Measurements from ENCODE around the gene IGF2BP2.
A peak's percentile ranks its signal among the peaks of the same experiment; 100 is the strongest.
"Not testable (repeated sequence)": the region's sequence is repeated elsewhere in the genome, so short reads cannot be mapped to it uniquely, and the experiment has no call there.

Gene IGF2BP2

GRCh38 chr3:185663929-185664328 lies 160.9 kb downstream of the IGF2BP2 start:
- no peak overlapping the region for H2AK5ac ChIP-seq (ENCODE audit: low read length)
- no peak overlapping the region for H3K23ac ChIP-seq (ENCODE audit: low read length)
- no peaks in the 10 kb centered on the region for H3K4me1 ChIP-seq (ENCODE audit: control insufficient read depth, low read depth, low read length)
- H4K5ac ChIP-seq (ENCODE audit: low read length) = no peak overlapping the region
- H3K4ac ChIP-seq (ENCODE audit: low read depth, low read length) = no peak overlapping the region
- H3K4me2 ChIP-seq (ENCODE audit: low read length) = no peak overlapping the region
- H3K36me3 ChIP-seq (ENCODE audit: control insufficient read depth, insufficient read depth, low read length) = peaks cover 4% of the 10 kb centered on the region
- H3K56ac ChIP-seq (ENCODE audit: low read length) = no peak overlapping the region
- H3K27ac ChIP-seq (ENCODE audit: low read depth, low read length) = no peak overlapping the region
- no peak for DNase-seq
- no peak overlapping the region for H4K8ac ChIP-seq (ENCODE audit: low read depth, low read length)
- no CpG with 5 or more reads among the region's 5 CpGs for WGBS (ENCODE audit: extremely low coverage, insufficient coverage, low lambda C conversion rate)
- H2BK15ac ChIP-seq (replicated peaks; ENCODE audit: low read depth) = no peak overlapping the region
- peaks cover 2% of the 10 kb centered on the region for H3K79me1 ChIP-seq (ENCODE audit: low read length)
- no peak overlapping the region for H3K9ac ChIP-seq (ENCODE audit: low read length)
- no peak overlapping the region for H2BK120ac ChIP-seq (ENCODE audit: low read depth, low read length)
- H3K18ac ChIP-seq (ENCODE audit: low read length) = no peak overlapping the region
- no peak overlapping the region for H3K4me3 ChIP-seq (ENCODE audit: low read length)
- no peaks in the 10 kb centered on the region for H3K27me3 ChIP-seq (ENCODE audit: insufficient read depth, low read length, poor library complexity)
- H2BK5ac ChIP-seq (ENCODE audit: low read length) = no peak overlapping the region
- H3K79me2 ChIP-seq (ENCODE audit: control insufficient read depth, insufficient read depth, low read length) = no peaks in the 10 kb centered on the region

GRCh38 chr3:185661772-185662171 lies 163.1 kb downstream of the IGF2BP2 start:
- WGBS (ENCODE audit: extremely low coverage, insufficient coverage, low lambda C conversion rate) = no CpG with 5 or more reads among the region's 4 CpGs
- Histone ChIP-seq H3K4ac (ENCODE audit: low read depth, low read length) (no peak overlapping the region), H3K4me1 (ENCODE audit: control insufficient read depth, low read depth, low read length) (no peaks in the 10 kb centered on the region), H2BK15ac (replicated peaks; ENCODE audit: low read depth) (no peak overlapping the region), H4K5ac (ENCODE audit: low read length) (no peak overlapping the region), H3K27ac (ENCODE audit: low read depth, low read length) (no peak overlapping the region), H2BK120ac (ENCODE audit: low read depth, low read length) (no peak overlapping the region), H3K4me3 (ENCODE audit: low read length) (no peak overlapping the region), H3K56ac (ENCODE audit: low read length) (no peak overlapping the region), H4K8ac (ENCODE audit: low read depth, low read length) (no peak overlapping the region), H3K9ac (ENCODE audit: low read length) (no peak overlapping the region), H3K79me2 (ENCODE audit: control insufficient read depth, insufficient read depth, low read length) (no peaks in the 10 kb centered on the region), H2BK5ac (ENCODE audit: low read length) (no peak overlapping the region), H3K79me1 (ENCODE audit: low read length) (peaks cover 2% of the 10 kb centered on the region), H3K4me2 (ENCODE audit: low read length) (no peak overlapping the region), H3K27me3 (ENCODE audit: insufficient read depth, low read length, poor library complexity) (no peaks in the 10 kb centered on the region), H2AK5ac (ENCODE audit: low read length) (no peak overlapping the region), H3K36me3 (ENCODE audit: control insufficient read depth, insufficient read depth, low read length) (peaks cover 10% of the 10 kb centered on the region), H3K18ac (ENCODE audit: low read length) (no peak overlapping the region), H3K23ac (ENCODE audit: low read length) (no peak overlapping the region)
- no peak for DNase-seq

- not testable (repeated sequence) for H3K4ac ChIP-seq (ENCODE audit: low read depth, low read length); H2AK5ac ChIP-seq (ENCODE audit: low read length); H3K9ac ChIP-seq (ENCODE audit: low read length); H4K8ac ChIP-seq (ENCODE audit: low read depth, low read length); H3K23ac ChIP-seq (ENCODE audit: low read length); H3K4me3 ChIP-seq (ENCODE audit: low read length); H3K27me3 ChIP-seq (ENCODE audit: insufficient read depth, low read length, poor library complexity); H3K18ac ChIP-seq (ENCODE audit: low read length); H3K79me2 ChIP-seq (ENCODE audit: control insufficient read depth, insufficient read depth, low read length); H3K27ac ChIP-seq (ENCODE audit: low read depth, low read length); H2BK120ac ChIP-seq (ENCODE audit: low read depth, low read length); H3K4me1 ChIP-seq (ENCODE audit: control insufficient read depth, low read depth, low read length); H4K5ac ChIP-seq (ENCODE audit: low read length); H2BK15ac ChIP-seq (replicated peaks; ENCODE audit: low read depth); H3K4me2 ChIP-seq (ENCODE audit: low read length); H3K79me1 ChIP-seq (ENCODE audit: low read length); DNase-seq; H3K56ac ChIP-seq (ENCODE audit: low read length); H2BK5ac ChIP-seq (ENCODE audit: low read length)
- whole genome bisulfite sequencing (ENCODE audit: extremely low coverage, insufficient coverage, low lambda C conversion rate) = no CpG with 5 or more reads among the region's 10 CpGs
- peaks cover 10% of the 10 kb centered on the region for H3K36me3 ChIP-seq (ENCODE audit: control insufficient read depth, insufficient read depth, low read length)
Measured at GRCh38 chr3:185661296-185661695, 163.5 kb downstream of the IGF2BP2 start.

GRCh38 chr3:185659942-185660921 lies 164.6 kb downstream of the IGF2BP2 start:
- Histone ChIP-seq H3K4ac (ENCODE audit: low read depth, low read length) (no peak overlapping the region), H3K36me3 (ENCODE audit: control insufficient read depth, insufficient read depth, low read length) (peaks cover 13% of the 10 kb centered on the region), H2AK5ac (ENCODE audit: low read length) (no peak overlapping the region), H2BK15ac (replicated peaks; ENCODE audit: low read depth) (no peak overlapping the region), H3K4me1 (ENCODE audit: control insufficient read depth, low read depth, low read length) (no peaks in the 10 kb centered on the region), H3K79me1 (ENCODE audit: low read length) (peaks cover 2% of the 10 kb centered on the region), H3K79me2 (ENCODE audit: control insufficient read depth, insufficient read depth, low read length) (no peaks in the 10 kb centered on the region), H3K18ac (ENCODE audit: low read length) (no peak overlapping the region), H3K9ac (ENCODE audit: low read length) (no peak overlapping the region), H3K27ac (ENCODE audit: low read depth, low read length) (no peak overlapping the region), H4K8ac (ENCODE audit: low read depth, low read length) (no peak overlapping the region), H4K5ac (ENCODE audit: low read length) (no peak overlapping the region), H3K56ac (ENCODE audit: low read length) (no peak overlapping the region), H3K27me3 (ENCODE audit: insufficient read depth, low read length, poor library complexity) (no peaks in the 10 kb centered on the region), H3K4me3 (ENCODE audit: low read length) (no peak overlapping the region), H3K4me2 (ENCODE audit: low read length) (no peak overlapping the region), H2BK5ac (ENCODE audit: low read length) (no peak overlapping the region), H2BK120ac (ENCODE audit: low read depth, low read length) (no peak overlapping the region), H3K23ac (ENCODE audit: low read length) (no peak overlapping the region)
- DNase-seq = peak; percentile 95
- WGBS (ENCODE audit: extremely low coverage, insufficient coverage, low lambda C conversion rate) = no CpG with 5 or more reads among the region's 18 CpGs

GRCh38 chr3:185658943-185659342 lies 165.9 kb downstream of the IGF2BP2 start:
- WGBS (ENCODE audit: extremely low coverage, insufficient coverage, low lambda C conversion rate) = no CpG with 5 or more reads among the region's 1 CpG
- no peaks in the 10 kb centered on the region for H3K4me1 ChIP-seq (ENCODE audit: control insufficient read depth, low read depth, low read length)
- DNase-seq = no peak

More at GRCh38 chr3:185658943-185659342, 165.9 kb downstream of the IGF2BP2 start:
- H3K4ac ChIP-seq (ENCODE audit: low read depth, low read length) = no peak overlapping the region
- H3K56ac ChIP-seq (ENCODE audit: low read length) = no peak overlapping the region
- no peak overlapping the region for H2BK5ac ChIP-seq (ENCODE audit: low read length)
- peaks cover 14% of the 10 kb centered on the region for H3K36me3 ChIP-seq (ENCODE audit: control insufficient read depth, insufficient read depth, low read length)
- H3K18ac ChIP-seq (ENCODE audit: low read length) = no peak overlapping the region
- H2AK5ac ChIP-seq (ENCODE audit: low read length) = no peak overlapping the region
- H4K5ac ChIP-seq (ENCODE audit: low read length) = no peak overlapping the region
- no peak overlapping the region for H4K8ac ChIP-seq (ENCODE audit: low read depth, low read length)
- H3K4me2 ChIP-seq (ENCODE audit: low read length) = no peak overlapping the region
- no peak overlapping the region for H3K23ac ChIP-seq (ENCODE audit: low read length)
- no peaks in the 10 kb centered on the region for H3K79me2 ChIP-seq (ENCODE audit: control insufficient read depth, insufficient read depth, low read length)
- no peak overlapping the region for H2BK15ac ChIP-seq (replicated peaks; ENCODE audit: low read depth)
- no peaks in the 10 kb centered on the region for H3K27me3 ChIP-seq (ENCODE audit: insufficient read depth, low read length, poor library complexity)
- H3K4me3 ChIP-seq (ENCODE audit: low read length) = no peak overlapping the region
- no peak overlapping the region for H2BK120ac ChIP-seq (ENCODE audit: low read depth, low read length)
- no peak overlapping the region for H3K27ac ChIP-seq (ENCODE audit: low read depth, low read length)
- H3K9ac ChIP-seq (ENCODE audit: low read length) = no peak overlapping the region
- H3K79me1 ChIP-seq (ENCODE audit: low read length) = peaks cover 2% of the 10 kb centered on the region
